ENCODE data around the gene ANKRD13B. TPM values are rescaled to one million over a fixed set of nuclear protein-coding genes. Genes with fewer than 3 reads are reported as not detected.

The ANKRD13B gene
- total and polyA plus RNA-seq, 2 of the 13 experiments (the other 11 are each of a cell fraction or from before 2014, with no cell fraction given), result 1.7 to 1.8 TPM

- TF ChIP-seq, protein P1, sequence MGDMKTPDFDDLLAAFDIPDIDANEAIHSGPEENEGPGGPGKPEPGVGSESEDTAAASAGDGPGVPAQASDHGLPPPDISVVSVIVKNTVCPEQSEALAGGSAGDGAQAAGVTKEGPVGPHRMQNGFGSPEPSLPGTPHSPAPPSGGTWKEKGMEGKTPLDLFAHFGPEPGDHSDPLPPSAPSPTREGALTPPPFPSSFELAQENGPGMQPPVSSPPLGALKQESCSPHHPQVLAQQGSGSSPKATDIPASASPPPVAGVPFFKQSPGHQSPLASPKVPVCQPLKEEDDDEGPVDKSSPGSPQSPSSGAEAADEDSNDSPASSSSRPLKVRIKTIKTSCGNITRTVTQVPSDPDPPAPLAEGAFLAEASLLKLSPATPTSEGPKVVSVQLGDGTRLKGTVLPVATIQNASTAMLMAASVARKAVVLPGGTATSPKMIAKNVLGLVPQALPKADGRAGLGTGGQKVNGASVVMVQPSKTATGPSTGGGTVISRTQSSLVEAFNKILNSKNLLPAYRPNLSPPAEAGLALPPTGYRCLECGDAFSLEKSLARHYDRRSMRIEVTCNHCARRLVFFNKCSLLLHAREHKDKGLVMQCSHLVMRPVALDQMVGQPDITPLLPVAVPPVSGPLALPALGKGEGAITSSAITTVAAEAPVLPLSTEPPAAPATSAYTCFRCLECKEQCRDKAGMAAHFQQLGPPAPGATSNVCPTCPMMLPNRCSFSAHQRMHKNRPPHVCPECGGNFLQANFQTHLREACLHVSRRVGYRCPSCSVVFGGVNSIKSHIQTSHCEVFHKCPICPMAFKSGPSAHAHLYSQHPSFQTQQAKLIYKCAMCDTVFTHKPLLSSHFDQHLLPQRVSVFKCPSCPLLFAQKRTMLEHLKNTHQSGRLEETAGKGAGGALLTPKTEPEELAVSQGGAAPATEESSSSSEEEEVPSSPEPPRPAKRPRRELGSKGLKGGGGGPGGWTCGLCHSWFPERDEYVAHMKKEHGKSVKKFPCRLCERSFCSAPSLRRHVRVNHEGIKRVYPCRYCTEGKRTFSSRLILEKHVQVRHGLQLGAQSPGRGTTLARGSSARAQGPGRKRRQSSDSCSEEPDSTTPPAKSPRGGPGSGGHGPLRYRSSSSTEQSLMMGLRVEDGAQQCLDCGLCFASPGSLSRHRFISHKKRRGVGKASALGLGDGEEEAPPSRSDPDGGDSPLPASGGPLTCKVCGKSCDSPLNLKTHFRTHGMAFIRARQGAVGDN (CRISPR knock-in tag; IDR thresholded peaks at IDR 0.05), result peak; percentile 69
- TF ChIP-seq ZSCAN12 (CRISPR knock-in tag; IDR thresholded peaks at IDR 0.05) (no peak), FOXO1 (CRISPR knock-in tag; IDR thresholded peaks at IDR 0.05) (peak; percentile 15; the same call in 1 of the 2 replicates), DMAP1 (CRISPR knock-in tag; IDR thresholded peaks at IDR 0.05) (no peak), HDAC6 (IDR thresholded peaks at IDR 0.05; ENCODE audit: low read depth, low read length) (no peak), ZNF468 (CRISPR knock-in tag; IDR thresholded peaks at IDR 0.05) (no peak), ZNF672 (CRISPR knock-in tag; IDR thresholded peaks at IDR 0.05) (no peak), ZNF614 (CRISPR knock-in tag; IDR thresholded peaks at IDR 0.05; ENCODE audit: borderline replicate concordance) (no peak), ARNT (IDR thresholded peaks at IDR 0.05) (no peak), ZSCAN22 (CRISPR knock-in tag; IDR thresholded peaks at IDR 0.05) (no peak), ZNF629 (CRISPR knock-in tag; conservative IDR thresholded peaks at IDR 0.05) (no peak), SIN3B (IDR thresholded peaks at IDR 0.05; ENCODE audit: low read length) (no peak), SP1 (IDR thresholded peaks at IDR 0.05) (no peak), SP1 (CRISPR knock-in tag; IDR thresholded peaks at IDR 0.05) (0 out of 2 replicates have a peak, but pooled peaks have one; percentile 47), ZNF335 (CRISPR knock-in tag; IDR thresholded peaks at IDR 0.05) (peak; percentile 82; the same call in 1 of the 2 replicates), ZNF230 (CRISPR knock-in tag; IDR thresholded peaks at IDR 0.05) (no peak), ZBTB7B (CRISPR knock-in tag; IDR thresholded peaks at IDR 0.05) (peak; percentile 31; the same call in 1 of the 2 replicates), PITX1 (CRISPR knock-in tag; IDR thresholded peaks at IDR 0.05) (peak; percentile 47; the same call in 1 of the 2 replicates), RXRB (CRISPR knock-in tag; IDR thresholded peaks at IDR 0.05; ENCODE audit: borderline replicate concordance) (0 out of 2 replicates have a peak, but pooled peaks have one; percentile 23), MXD4 (CRISPR knock-in tag; IDR thresholded peaks at IDR 0.05) (no peak), ZNF746 (CRISPR knock-in tag; IDR thresholded peaks at IDR 0.05) (no peak), ZBTB21 (CRISPR knock-in tag; IDR thresholded peaks at IDR 0.05) (no peak)
- TF ChIP-seq, protein P2, sequence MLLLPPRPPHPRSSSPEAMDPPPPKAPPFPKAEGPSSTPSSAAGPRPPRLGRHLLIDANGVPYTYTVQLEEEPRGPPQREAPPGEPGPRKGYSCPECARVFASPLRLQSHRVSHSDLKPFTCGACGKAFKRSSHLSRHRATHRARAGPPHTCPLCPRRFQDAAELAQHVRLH (CRISPR knock-in tag; IDR thresholded peaks at IDR 0.05; ENCODE audit: borderline replicate concordance, low read depth), result peak; percentile 61; the same call in 1 of the 2 replicates
- TF ChIP-seq, protein P3, sequence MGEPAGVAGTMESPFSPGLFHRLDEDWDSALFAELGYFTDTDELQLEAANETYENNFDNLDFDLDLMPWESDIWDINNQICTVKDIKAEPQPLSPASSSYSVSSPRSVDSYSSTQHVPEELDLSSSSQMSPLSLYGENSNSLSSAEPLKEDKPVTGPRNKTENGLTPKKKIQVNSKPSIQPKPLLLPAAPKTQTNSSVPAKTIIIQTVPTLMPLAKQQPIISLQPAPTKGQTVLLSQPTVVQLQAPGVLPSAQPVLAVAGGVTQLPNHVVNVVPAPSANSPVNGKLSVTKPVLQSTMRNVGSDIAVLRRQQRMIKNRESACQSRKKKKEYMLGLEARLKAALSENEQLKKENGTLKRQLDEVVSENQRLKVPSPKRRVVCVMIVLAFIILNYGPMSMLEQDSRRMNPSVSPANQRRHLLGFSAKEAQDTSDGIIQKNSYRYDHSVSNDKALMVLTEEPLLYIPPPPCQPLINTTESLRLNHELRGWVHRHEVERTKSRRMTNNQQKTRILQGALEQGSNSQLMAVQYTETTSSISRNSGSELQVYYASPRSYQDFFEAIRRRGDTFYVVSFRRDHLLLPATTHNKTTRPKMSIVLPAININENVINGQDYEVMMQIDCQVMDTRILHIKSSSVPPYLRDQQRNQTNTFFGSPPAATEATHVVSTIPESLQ (CRISPR knock-in tag; conservative IDR thresholded peaks at IDR 0.05), result no peak
Measured at GRCh38 chr17:29579866-29580771, 12.8 kb upstream of the ANKRD13B start (continued).

Data from HepG2 (cell line).